ENCODE data around the gene ECE2.

DNA sequence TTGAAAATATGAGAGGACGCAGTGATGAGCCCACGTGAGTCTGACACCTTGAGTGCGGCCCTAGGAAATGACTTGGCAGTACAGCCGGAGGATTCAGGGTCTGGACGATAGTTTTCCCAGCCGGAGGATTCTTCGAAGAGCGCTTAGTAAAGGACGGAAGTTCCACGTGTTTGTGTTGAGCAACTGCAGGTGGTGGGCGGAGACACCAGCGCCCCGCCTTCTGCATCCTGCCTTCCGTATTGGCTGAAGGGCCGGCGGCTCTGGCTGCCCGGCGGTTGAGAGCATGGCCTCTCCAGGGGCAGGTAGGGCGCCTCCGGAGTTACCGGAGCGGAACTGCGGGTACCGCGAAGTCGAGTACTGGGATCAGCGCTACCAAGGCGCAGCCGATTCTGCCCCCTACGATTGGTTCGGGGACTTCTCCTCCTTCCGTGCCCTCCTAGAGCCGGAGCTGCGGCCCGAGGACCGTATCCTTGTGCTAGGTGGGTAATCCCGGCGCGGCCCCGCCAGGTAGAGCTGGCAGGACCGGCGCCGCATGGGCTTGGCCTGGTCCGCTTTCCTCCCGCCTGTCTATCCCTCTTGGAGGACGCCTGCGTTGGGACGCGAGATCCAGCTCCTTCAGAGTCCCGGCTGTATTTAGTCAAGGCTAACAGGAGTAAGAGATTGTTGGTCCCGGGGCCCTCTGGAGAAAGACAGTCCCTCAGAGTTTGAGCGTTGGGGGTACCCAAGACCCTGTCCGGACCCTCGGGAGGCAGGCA is 26.2 kb upstream of the ECE2 start, which contains the start of gene EEF1AKMT4:
- TF ChIP-seq CTCF (IDR thresholded peaks at IDR 0.05), result peak in 4 of 5 experiments; percentile 25 to 60 (median 46)
- TF ChIP-seq POLR2A (IDR thresholded peaks at IDR 0.05), result no peak
- peak; percentile 21 to 71 for TF ChIP-seq EP300 (IDR thresholded peaks at IDR 0.05)

Measured in tibial nerve (tissue), 4 donors.